MM.1S (cell line): ENCODE results near the gene KMO.

Experiments used
- DNase-seq: peaks from one replicate; pipeline ENCODE4 v3.0.0-alpha.2; 2015
- H2AFZ ChIP-seq: fragments of 300-600 bp; sonication (generic); 2 replicates; pipeline ENCODE4 v1.6.0; 2016; ENCODE audit warnings: antibody characterized with exemption, low read length
- H3F3A ChIP-seq: fragments of 300-600 bp; sonication (generic); 2 replicates; pipeline ENCODE4 v1.6.1; 2016; ENCODE audit warnings: mild to moderate bottlenecking, antibody characterized with exemption, low read length, moderate library complexity, mixed read lengths; ENCODE audit not compliant: insufficient read depth
- H3K27ac ChIP-seq: fragments of 300-600 bp; sonication (generic); 2 replicates; pipeline ENCODE4 v1.5.1; 2016; ENCODE audit warnings: mild to moderate bottlenecking, low read length
- H3K27me3 ChIP-seq: fragments of 300-600 bp; sonication (generic); replicated peaks from 2 replicates; pipeline ENCODE4 v1.6.0; 2016; ENCODE audit warnings: low read length; ENCODE audit not compliant: insufficient read depth
- H3K36me3 ChIP-seq: fragments of 300-600 bp; sonication (generic); replicated peaks from 2 replicates; pipeline ENCODE4 v1.6.1; 2016; ENCODE audit warnings: mild to moderate bottlenecking, low read length, mixed read lengths; ENCODE audit not compliant: insufficient read depth
- H3K4me1 ChIP-seq: fragments of 300-600 bp; sonication (generic); 2 replicates; pipeline ENCODE4 v1.6.1; 2016; ENCODE audit warnings: low read length, mixed read lengths
- H3K4me2 ChIP-seq: fragments of 300-600 bp; sonication (generic); 2 replicates; pipeline ENCODE4 v1.6.0; 2016; ENCODE audit warnings: low read depth, low read length
- H3K4me3 ChIP-seq: fragments of 300-600 bp; sonication (generic); 2 replicates; pipeline ENCODE4 v1.5.1; 2016; ENCODE audit warnings: low read length, mixed read lengths
- H3K79me2 ChIP-seq: fragments of 300-600 bp; sonication (generic); 2 replicates; pipeline ENCODE4 v1.6.1; 2016; ENCODE audit warnings: mixed run types, low read length, mixed read lengths
- H3K9ac ChIP-seq: fragments of 300-600 bp; sonication (generic); 2 replicates; pipeline ENCODE4 v1.6.1; 2016; ENCODE audit warnings: low read length, mixed read lengths
- H3K9me2 ChIP-seq: fragments of 300-600 bp; sonication (generic); replicated peaks from 2 replicates; pipeline ENCODE4 v1.6.1; 2016; ENCODE audit warnings: mild to moderate bottlenecking, low read length, mixed read lengths; ENCODE audit not compliant: insufficient read depth
- H3K9me3 ChIP-seq: fragments of 300-600 bp; sonication (generic); replicated peaks from 2 replicates; pipeline ENCODE4 v1.6.1; 2016; ENCODE audit warnings: mild to moderate bottlenecking, low read length, mixed read lengths; ENCODE audit not compliant: insufficient read depth
- H4K20me1 ChIP-seq: fragments of 300-600 bp; sonication (generic); 2 replicates; pipeline ENCODE4 v1.6.1; 2016; ENCODE audit warnings: mild to moderate bottlenecking, low read length, moderate library complexity, mixed read lengths; ENCODE audit not compliant: insufficient read depth
- CTCF ChIP-seq: fragments of 300-600 bp; sonication (generic); IDR thresholded peaks from 2 replicates; pipeline ENCODE4 v1.5.1; 2016; ENCODE audit warnings: antibody characterized with exemption, low read length, mixed read lengths
- EZH2 ChIP-seq: fragments of 300-600 bp; sonication (generic); optimal IDR thresholded peaks from 2 replicates; pipeline ENCODE3; 2017; ENCODE audit warnings: low read depth, mild to moderate bottlenecking, antibody characterized with exemption, low read length, mixed read lengths
- EZH2phosphoT487 ChIP-seq: fragments of 300-600 bp; sonication (generic); IDR thresholded peaks from 2 replicates; pipeline ENCODE4 v1.6.1; 2018; ENCODE audit warnings: antibody characterized with exemption, low read length

Gene KMO

GRCh38 chr1:241605146-241605805, 73.1 kb downstream of the KMO start:
- Histone ChIP-seq H3K27ac (no peak overlapping the region), H2AFZ (no peak overlapping the region), H3K4me3 (no peak overlapping the region), H3K9me2 (no peaks in the 10 kb centered on the region), H3K9ac (no peak overlapping the region), H3F3A (no peaks in the 10 kb centered on the region), H3K4me1 (no peaks in the 10 kb centered on the region), H4K20me1 (no peaks in the 10 kb centered on the region), H3K4me2 (no peak overlapping the region), H3K36me3 (no peaks in the 10 kb centered on the region), H3K27me3 (no peaks in the 10 kb centered on the region), H3K79me2 (no peaks in the 10 kb centered on the region), H3K9me3 (no peaks in the 10 kb centered on the region)
- no peak for DNase-seq
- TF ChIP-seq CTCF (peak; percentile 13; the same call in 1 of the 2 replicates), EZH2phosphoT487 (no peak)

- Histone ChIP-seq H3K9me3 (no peaks in the 10 kb centered on the region), H3K36me3 (no peaks in the 10 kb centered on the region), H3F3A (no peaks in the 10 kb centered on the region), H3K79me2 (no peaks in the 10 kb centered on the region), H3K4me2 (no peak overlapping the region), H4K20me1 (no peaks in the 10 kb centered on the region), H3K27me3 (no peaks in the 10 kb centered on the region), H3K4me1 (no peaks in the 10 kb centered on the region), H2AFZ (no peak overlapping the region), H3K27ac (no peak overlapping the region), H3K9me2 (no peaks in the 10 kb centered on the region), H3K9ac (no peak overlapping the region), H3K4me3 (no peak overlapping the region)
- DNase-seq = no peak
- TF ChIP-seq CTCF = no peak
- no peak for TF ChIP-seq EZH2phosphoT487
- TF ChIP-seq EZH2 = no peak
Measured at GRCh38 chr1:241606544-241606943, 74.4 kb downstream of the KMO start.

- no peak for DNase-seq
- no peaks in the 10 kb centered on the region for H3K9me2 ChIP-seq
- no peaks in the 10 kb centered on the region for H3F3A ChIP-seq
- H3K79me2 ChIP-seq = no peaks in the 10 kb centered on the region
- TF ChIP-seq CTCF = no peak
- no peak for TF ChIP-seq EZH2phosphoT487
- no peak overlapping the region for H3K4me2 ChIP-seq
- H3K36me3 ChIP-seq = no peaks in the 10 kb centered on the region
- H4K20me1 ChIP-seq = no peaks in the 10 kb centered on the region
- no peak overlapping the region for H2AFZ ChIP-seq
- H3K4me3 ChIP-seq = no peak overlapping the region
- H3K27ac ChIP-seq = no peak overlapping the region
- no peaks in the 10 kb centered on the region for H3K9me3 ChIP-seq
- no peak overlapping the region for H3K9ac ChIP-seq
- H3K27me3 ChIP-seq = no peaks in the 10 kb centered on the region
- H3K4me1 ChIP-seq = no peaks in the 10 kb centered on the region
Measured at GRCh38 chr1:241607497-241607896, 75.3 kb downstream of the KMO start.
